ENCODE results near the gene NDRG3.

GRCh38 chr20:36791862-36792261 lies 46.0 kb upstream of the NDRG3 start:
- TF ChIP-seq, protein P1, sequence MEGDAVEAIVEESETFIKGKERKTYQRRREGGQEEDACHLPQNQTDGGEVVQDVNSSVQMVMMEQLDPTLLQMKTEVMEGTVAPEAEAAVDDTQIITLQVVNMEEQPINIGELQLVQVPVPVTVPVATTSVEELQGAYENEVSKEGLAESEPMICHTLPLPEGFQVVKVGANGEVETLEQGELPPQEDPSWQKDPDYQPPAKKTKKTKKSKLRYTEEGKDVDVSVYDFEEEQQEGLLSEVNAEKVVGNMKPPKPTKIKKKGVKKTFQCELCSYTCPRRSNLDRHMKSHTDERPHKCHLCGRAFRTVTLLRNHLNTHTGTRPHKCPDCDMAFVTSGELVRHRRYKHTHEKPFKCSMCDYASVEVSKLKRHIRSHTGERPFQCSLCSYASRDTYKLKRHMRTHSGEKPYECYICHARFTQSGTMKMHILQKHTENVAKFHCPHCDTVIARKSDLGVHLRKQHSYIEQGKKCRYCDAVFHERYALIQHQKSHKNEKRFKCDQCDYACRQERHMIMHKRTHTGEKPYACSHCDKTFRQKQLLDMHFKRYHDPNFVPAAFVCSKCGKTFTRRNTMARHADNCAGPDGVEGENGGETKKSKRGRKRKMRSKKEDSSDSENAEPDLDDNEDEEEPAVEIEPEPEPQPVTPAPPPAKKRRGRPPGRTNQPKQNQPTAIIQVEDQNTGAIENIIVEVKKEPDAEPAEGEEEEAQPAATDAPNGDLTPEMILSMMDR (IDR thresholded peaks at IDR 0.05), result no peak
- TF ChIP-seq POLR2A (IDR thresholded peaks at IDR 0.05) (no peak), POLR2AphosphoS5 (IDR thresholded peaks at IDR 0.05; ENCODE audit: insufficient read depth in 1 of 2, low read depth in 1 of 2) (no peak)

All from vagina (tissue), 2 donors.